HG02870 (cell line): Measurements from ENCODE around the gene PADI6.

Source experiments
- ATAC-seq: cut with Tn5 transposase; IDR thresholded peaks from one replicate; pipeline ENCODE4 v1.9.1; 2021; ENCODE audit warnings: mild to moderate bottlenecking, moderate library complexity; ENCODE audit not compliant: unreplicated experiment

Gene PADI6

GRCh38 chr1:17356387-17357026, 15.5 kb upstream of the PADI6 start:
- no peak for ATAC-seq

GRCh38 chr1:17358557-17358956, 13.4 kb upstream of the PADI6 start:
- ATAC-seq = no peak

- ATAC-seq = no peak
Measured at GRCh38 chr1:17359031-17359430, 13.0 kb upstream of the PADI6 start.

- ATAC-seq = no peak
Measured at GRCh38 chr1:17359808-17360207, 12.2 kb upstream of the PADI6 start.

- ATAC-seq = no peak
Measured at GRCh38 chr1:17360272-17360956, 11.6 kb upstream of the PADI6 start.

GRCh38 chr1:17361687-17362086, 10.3 kb upstream of the PADI6 start:
- ATAC-seq = no peak

GRCh38 chr1:17363351-17363750, 8.6 kb upstream of the PADI6 start:
- no peak for ATAC-seq

GRCh38 chr1:17363771-17364170, 8.2 kb upstream of the PADI6 start:
- ATAC-seq = no peak

GRCh38 chr1:17365293-17365692, 6.7 kb upstream of the PADI6 start:
- ATAC-seq = no peak

- no peak for ATAC-seq
Measured at GRCh38 chr1:17369466-17369865, 2.5 kb upstream of the PADI6 start.

- ATAC-seq = no peak
Measured at GRCh38 chr1:17370618-17371017, 1.4 kb upstream of the PADI6 start.

GRCh38 chr1:17372955-17373354, 959 bp downstream of the PADI6 start:
- ATAC-seq = no peak

- ATAC-seq = no peak
Measured at GRCh38 chr1:17375651-17376050, 3.7 kb downstream of the PADI6 start.

- ATAC-seq = no peak
Measured at GRCh38 chr1:17377325-17377953, 5.4 kb downstream of the PADI6 start.

GRCh38 chr1:17381161-17381560, 9.2 kb downstream of the PADI6 start:
- no peak for ATAC-seq

- no peak for ATAC-seq
Measured at GRCh38 chr1:17392199-17392740, 20.3 kb downstream of the PADI6 start.

- ATAC-seq = no peak
Measured at GRCh38 chr1:17393230-17393629, 21.2 kb downstream of the PADI6 start.

- no peak for ATAC-seq
Measured at GRCh38 chr1:17397910-17398695, 26.1 kb downstream of the PADI6 start.

GRCh38 chr1:17400725-17401341, 28.8 kb downstream of the PADI6 start:
- ATAC-seq = no peak

GRCh38 chr1:17401841-17402240, 29.8 kb downstream of the PADI6 start:
- ATAC-seq = no peak

- ATAC-seq = no peak
Measured at GRCh38 chr1:17403081-17403480, 31.1 kb downstream of the PADI6 start.
